Natural killer cell (primary cell): ENCODE results near the gene STARD3. TPM values are rescaled to one million over a fixed set of nuclear protein-coding genes. Genes with fewer than 3 reads are reported as not detected.

Source experiments
- ATAC-seq, 3 donors: fragments of 150-1000 bp in 2 of 3; fragments of 200-7000 bp in 1 of 3; cut with Tn5 transposase; 1 replicate in 1 of 3; 2 replicates in 2 of 3; pipeline ENCODE4 v1.10.0; 2021; ENCODE audit warnings: mild to moderate bottlenecking in 2 of 3, moderate library complexity in 2 of 3
- DNase-seq, 2 donors: peaks; one replicate each; pipeline versions ENCODE4 v3.0.0 to v3.0.0-alpha.2; 2013 to 2021; ENCODE audit warnings: mixed read lengths in 1 of 2
- H3K27ac ChIP-seq: one replicate; pipeline ENCODE4 v1.5.1; 2013; ENCODE audit warnings: mild to moderate bottlenecking, low read length
- H3K27me3 ChIP-seq: one replicate; pipeline ENCODE4 v1.6.1; 2013; ENCODE audit warnings: low read length; ENCODE audit not compliant: control insufficient read depth, insufficient read depth
- H3K36me3 ChIP-seq: one replicate; pipeline ENCODE4 v1.6.1; 2013; ENCODE audit warnings: low read length; ENCODE audit not compliant: control insufficient read depth, insufficient read depth
- H3K4me1 ChIP-seq: one replicate; pipeline ENCODE4 v1.6.1; 2013; ENCODE audit warnings: low read length; ENCODE audit not compliant: control insufficient read depth, insufficient read depth
- H3K4me3 ChIP-seq: one replicate; pipeline ENCODE4 v1.5.1; 2013; ENCODE audit warnings: low read length
- H3K9me3 ChIP-seq: one replicate; pipeline ENCODE4 v1.6.1; 2013; ENCODE audit warnings: low read length; ENCODE audit not compliant: control insufficient read depth, insufficient read depth
- H3K27ac Mint-ChIP-seq, 2 donors: one replicate each; pipeline ENCODE4 v1.8.0; 2022; ENCODE audit warnings: mild to moderate bottlenecking in 2 of 2, mixed read lengths in 2 of 2, moderate library complexity in 1 of 2
- H3K27me3 Mint-ChIP-seq, 2 donors: one replicate each; pipeline ENCODE4 v1.8.0; 2022; ENCODE audit warnings: low read depth in 2 of 2, mixed read lengths in 2 of 2
- H3K36me3 Mint-ChIP-seq: one replicate; pipeline ENCODE4 v1.8.0; 2022; ENCODE audit warnings: mixed read lengths
- H3K4me1 Mint-ChIP-seq, 2 donors: one replicate each; pipeline ENCODE4 v1.8.0; 2022; ENCODE audit warnings: mixed read lengths in 2 of 2
- H3K4me3 Mint-ChIP-seq: one replicate; pipeline ENCODE4 v1.8.0; 2022; ENCODE audit warnings: mild to moderate bottlenecking, moderate library complexity, mixed read lengths
- H3K9me3 Mint-ChIP-seq, 2 donors: one replicate each; pipeline ENCODE4 v1.8.0; 2022; ENCODE audit warnings: mixed read lengths in 2 of 2
- CTCF ChIP-seq: fragments of 200-600 bp; IDR thresholded peaks from one replicate; pipeline ENCODE4 v1.8.0; 2022; ENCODE audit warnings: antibody characterized with exemption
- WGBS: methylation state at CpG from one replicate; pipeline ENCODE4 v1.1.7; 2013; ENCODE audit warnings: missing lambda C conversion rate; ENCODE audit not compliant: insufficient coverage; 5-methylcytosine and 5-hydroxymethylcytosine counted together
- intact Hi-C: fragments of 100-400 bp; cut with micrococcal nuclease; formaldehyde crosslinking; loops from one replicate; pipeline ENCODE4 v1.14.2; 2022
- total RNA-seq, 4 donors: library from RNA; stranded (reverse); fragments of 120-200 nt in 1 of 4; gene quantifications; one replicate each; pipeline versions ENCODE4 v1.2.3 to v1.2.4, GENCODE V29; 2013 to 2022

The STARD3 gene
- total RNA-seq, 3 donors from 2014 or later (not counting 1 experiment from before 2014, with no cell fraction given): 97.1 to 115 (median 105) TPM

GRCh38 chr17:39628655-39629493 lies 8.1 kb upstream of the STARD3 start:
- DNase-seq (no peak), ATAC-seq (no peak)
- intact Hi-C loops: no loop called here
- H3K4me1 ChIP-seq: peaks cover 6% of the 10 kb centered on the region
- no peak overlapping the region for H3K4me3 Mint-ChIP-seq
- H3K36me3 ChIP-seq: no peaks in the 10 kb centered on the region
- no peaks in the 10 kb centered on the region for H3K36me3 Mint-ChIP-seq
- 88% methylated on average over 10 of the region's 10 CpGs for WGBS
- H3K4me1 Mint-ChIP-seq: peaks cover 0 to 17% of the 10 kb centered on the region in 2 donors
- no peak overlapping the region for H3K4me3 ChIP-seq
- peaks cover 10 to 34% of the 10 kb centered on the region in 2 donors for H3K27me3 Mint-ChIP-seq
- H3K27ac ChIP-seq: no peak overlapping the region
- TF ChIP-seq CTCF: no peak
- H3K9me3 ChIP-seq: no peaks in the 10 kb centered on the region
- H3K9me3 Mint-ChIP-seq: no peaks in the 10 kb centered on the region
- no peak overlapping the region for H3K27ac Mint-ChIP-seq
- H3K27me3 ChIP-seq: peaks cover 13% of the 10 kb centered on the region

- no peak for DNase-seq
- no peaks in the 10 kb centered on the region for H3K9me3 ChIP-seq
- Mint-ChIP-seq H3K9me3 (no peaks in the 10 kb centered on the region), H3K4me3 (no peak overlapping the region), H3K36me3 (no peaks in the 10 kb centered on the region), H3K4me1 (peaks cover 0 to 20% of the 10 kb centered on the region in 2 donors), H3K27me3 (peaks cover 10 to 34% of the 10 kb centered on the region in 2 donors), H3K27ac (no peak overlapping the region)
- TF ChIP-seq CTCF: no peak
- no peak overlapping the region for H3K4me3 ChIP-seq
- intact Hi-C loops: no loop called here
- ATAC-seq: no peak
- peaks cover 13% of the 10 kb centered on the region for H3K27me3 ChIP-seq
- peaks cover 6% of the 10 kb centered on the region for H3K4me1 ChIP-seq
- 82% methylated on average over 2 of the region's 3 CpGs for WGBS
- H3K27ac ChIP-seq: no peak overlapping the region
- H3K36me3 ChIP-seq: no peaks in the 10 kb centered on the region
These were observed 7.5 kb upstream of the STARD3 start for GRCh38 chr17:39629494-39629880.

- H3K27me3 ChIP-seq: peaks cover 13% of the 10 kb centered on the region
- Mint-ChIP-seq H3K4me3 (no peak overlapping the region), H3K27me3 (peaks cover 10 to 34% of the 10 kb centered on the region in 2 donors), H3K9me3 (no peaks in the 10 kb centered on the region), H3K36me3 (no peaks in the 10 kb centered on the region), H3K27ac (no peak overlapping the region), H3K4me1 (peaks cover 0 to 18% of the 10 kb centered on the region in 2 donors)
- H3K27ac ChIP-seq: no peak overlapping the region
- intact Hi-C loops: no loop called here
- no peak for ATAC-seq
- peaks cover 6% of the 10 kb centered on the region for H3K4me1 ChIP-seq
- TF ChIP-seq CTCF: no peak
- WGBS: 89% methylated on average over 11 of the region's 12 CpGs
- no peak for DNase-seq
- H3K4me3 ChIP-seq: no peak overlapping the region
- H3K9me3 ChIP-seq: no peaks in the 10 kb centered on the region
- H3K36me3 ChIP-seq: no peaks in the 10 kb centered on the region
These were observed 7.0 kb upstream of the STARD3 start for GRCh38 chr17:39629898-39630297.
